Measurements from ENCODE around the gene USP54.

DNA sequence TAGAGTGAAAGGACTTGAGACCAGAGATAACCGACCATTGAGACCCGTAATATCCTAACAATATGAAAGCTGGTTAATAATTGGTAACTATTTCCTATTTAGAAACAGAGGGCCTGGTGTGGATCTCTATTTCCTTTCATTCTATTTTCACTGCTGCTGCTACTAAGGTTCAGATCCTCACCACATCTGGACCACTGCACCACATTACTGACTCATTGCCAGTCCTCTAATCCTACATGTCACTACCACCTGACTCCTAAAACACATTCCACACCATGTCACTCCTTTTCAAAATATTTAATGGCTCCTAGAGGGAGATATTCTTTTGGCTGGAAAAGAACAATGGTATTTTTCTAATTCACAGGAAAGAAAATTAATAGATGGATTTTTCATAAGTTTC lies 6.4 kb downstream of the USP54 start:
- TF ChIP-seq, protein P1, sequence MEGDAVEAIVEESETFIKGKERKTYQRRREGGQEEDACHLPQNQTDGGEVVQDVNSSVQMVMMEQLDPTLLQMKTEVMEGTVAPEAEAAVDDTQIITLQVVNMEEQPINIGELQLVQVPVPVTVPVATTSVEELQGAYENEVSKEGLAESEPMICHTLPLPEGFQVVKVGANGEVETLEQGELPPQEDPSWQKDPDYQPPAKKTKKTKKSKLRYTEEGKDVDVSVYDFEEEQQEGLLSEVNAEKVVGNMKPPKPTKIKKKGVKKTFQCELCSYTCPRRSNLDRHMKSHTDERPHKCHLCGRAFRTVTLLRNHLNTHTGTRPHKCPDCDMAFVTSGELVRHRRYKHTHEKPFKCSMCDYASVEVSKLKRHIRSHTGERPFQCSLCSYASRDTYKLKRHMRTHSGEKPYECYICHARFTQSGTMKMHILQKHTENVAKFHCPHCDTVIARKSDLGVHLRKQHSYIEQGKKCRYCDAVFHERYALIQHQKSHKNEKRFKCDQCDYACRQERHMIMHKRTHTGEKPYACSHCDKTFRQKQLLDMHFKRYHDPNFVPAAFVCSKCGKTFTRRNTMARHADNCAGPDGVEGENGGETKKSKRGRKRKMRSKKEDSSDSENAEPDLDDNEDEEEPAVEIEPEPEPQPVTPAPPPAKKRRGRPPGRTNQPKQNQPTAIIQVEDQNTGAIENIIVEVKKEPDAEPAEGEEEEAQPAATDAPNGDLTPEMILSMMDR (conservative IDR thresholded peaks at IDR 0.05; ENCODE audit: low read depth, low read length) = no peak
- no peak for TF ChIP-seq EZH2 (IDR thresholded peaks at IDR 0.05; ENCODE audit: borderline replicate concordance, low read depth, low read length, poor library complexity, severe bottlenecking)

All from A673 (cell line).